Measurements from ENCODE around the gene YIPF2.

- TF ChIP-seq CTCF (IDR thresholded peaks at IDR 0.05; ENCODE audit: low read length), result no peak
- no peak for TF ChIP-seq EZH2 (optimal IDR thresholded peaks at IDR 0.05; ENCODE audit: low read depth, low read length)
- TF ChIP-seq EZH2phosphoT487 (IDR thresholded peaks at IDR 0.05; ENCODE audit: low read length), result no peak
These were observed 34.4 kb upstream of the YIPF2 start for GRCh38 chr19:10962863-10963262.
